GM23338 (cell line): ENCODE measurements around the gene NUAK2. TPM values are rescaled to one million over a fixed set of nuclear protein-coding genes. Genes with fewer than 3 reads are reported as not detected.

Source experiments
- ATAC-seq: fragments of 200-7000 bp; cut with Tn5 transposase; 3 replicates; pipeline ENCODE4 v1.9.1; 2020
- DNase-seq: peaks from one replicate; pipeline ENCODE4 v3.0.0-alpha.2; 2015; ENCODE audit warnings: low spot score
- H2AFZ ChIP-seq: fragments of 200-600 bp; sonication (generic); 2 replicates; pipeline ENCODE4 v1.8.0; 2016; ENCODE audit warnings: antibody characterized with exemption, mild to moderate bottlenecking, moderate library complexity
- H3F3A ChIP-seq: fragments of 200-600 bp; sonication (generic); replicated peaks from 2 replicates; pipeline ENCODE4 v1.8.0; 2017; ENCODE audit warnings: antibody characterized with exemption, mixed run types, low read depth
- H3K27ac ChIP-seq: fragments of 200-600 bp; sonication (generic); 2 replicates; pipeline ENCODE4 v1.6.1; 2016; ENCODE audit warnings: low read depth
- H3K27me3 ChIP-seq: fragments of 200-600 bp; sonication (generic); 2 replicates; pipeline ENCODE4 v1.8.0; 2016; ENCODE audit warnings: mild to moderate bottlenecking, mixed run types, moderate library complexity; ENCODE audit not compliant: insufficient read depth
- H3K36me3 ChIP-seq: fragments of 200-600 bp; sonication (generic); 2 replicates; pipeline ENCODE4 v1.8.0; 2016; ENCODE audit warnings: mild to moderate bottlenecking; ENCODE audit not compliant: insufficient read depth
- H3K4me1 ChIP-seq: fragments of 200-600 bp; sonication (generic); 2 replicates; pipeline ENCODE4 v1.8.0; 2016; ENCODE audit warnings: mild to moderate bottlenecking, moderate library complexity; ENCODE audit not compliant: insufficient read depth
- H3K4me2 ChIP-seq: fragments of 200-600 bp; sonication (generic); 2 replicates; pipeline ENCODE4 v1.7.1; 2017; ENCODE audit warnings: mixed run types
- H3K4me3 ChIP-seq: fragments of 200-600 bp; sonication (generic); 2 replicates; pipeline ENCODE4 v1.6.1; 2016; ENCODE audit warnings: mixed run types
- H3K79me2 ChIP-seq: fragments of 200-600 bp; sonication (generic); replicated peaks from 2 replicates; pipeline ENCODE4 v1.8.0; 2017; ENCODE audit warnings: mild to moderate bottlenecking; ENCODE audit not compliant: insufficient read depth
- H3K9me2 ChIP-seq: fragments of 200-600 bp; sonication (generic); 2 replicates; pipeline ENCODE4 v1.8.0; 2017; ENCODE audit not compliant: insufficient read depth
- H4K20me1 ChIP-seq: fragments of 200-600 bp; sonication (generic); replicated peaks from 2 replicates; pipeline ENCODE4 v1.8.0; 2017; ENCODE audit warnings: mild to moderate bottlenecking; ENCODE audit not compliant: insufficient read depth
- H3K27ac Mint-ChIP-seq: 2 replicates; pipeline ENCODE4 v1.8.0; 2020; ENCODE audit warnings: inconsistent platforms, mild to moderate bottlenecking, moderate library complexity, mixed read lengths
- H3K27me3 Mint-ChIP-seq: 3 replicates; pipeline ENCODE4 v1.8.0; 2022; ENCODE audit warnings: low read depth, mild to moderate bottlenecking, moderate library complexity, mixed read lengths, inconsistent platforms; ENCODE audit not compliant: insufficient read depth, poor library complexity
- H3K36me3 Mint-ChIP-seq: 3 replicates; pipeline ENCODE4 v1.8.0; 2021; ENCODE audit warnings: low read depth, mild to moderate bottlenecking, inconsistent platforms, moderate library complexity, mixed read lengths
- H3K4me1 Mint-ChIP-seq: 3 replicates; pipeline ENCODE4 v1.8.0; 2020; ENCODE audit warnings: mild to moderate bottlenecking, inconsistent platforms, mixed read lengths
- H3K4me3 Mint-ChIP-seq: 3 replicates; pipeline ENCODE4 v1.8.0; 2021; ENCODE audit warnings: moderate library complexity, mild to moderate bottlenecking, inconsistent platforms, mixed read lengths
- H3K9me3 Mint-ChIP-seq: 3 replicates; pipeline ENCODE4 v1.8.0; 2020; ENCODE audit warnings: moderate library complexity, mild to moderate bottlenecking, inconsistent platforms, mixed read lengths
- CREB1 ChIP-seq: fragments of 250-450 bp; sonication (Bioruptor Pico); IDR thresholded peaks from 2 replicates; pipeline ENCODE4 v1.5.0; 2020; ENCODE audit warnings: low read depth, mild to moderate bottlenecking, moderate library complexity
- CTCF ChIP-seq, 2 experiments: fragments of 200-600 bp in 1 of 2; sonication (generic) in 1 of 2; conservative IDR thresholded peaks; 2 replicates each; pipeline versions ENCODE4 v1.5.1 to v1.6.1; 2016 to 2017; ENCODE audit warnings: antibody characterized with exemption in 2 of 2, low read depth in 2 of 2, mild to moderate bottlenecking in 2 of 2, moderate library complexity in 1 of 2
- EZH2 ChIP-seq: fragments of 200-600 bp; sonication (generic); IDR thresholded peaks from one replicate; pipeline ENCODE4 v1.8.0; 2017; ENCODE audit warnings: antibody characterized with exemption, mild to moderate bottlenecking, low read depth; ENCODE audit not compliant: unreplicated experiment
- EZH2phosphoT487 ChIP-seq: fragments of 200-600 bp; sonication (generic); IDR thresholded peaks from one replicate; pipeline ENCODE4 v1.8.1; 2018; ENCODE audit warnings: antibody characterized with exemption; ENCODE audit not compliant: unreplicated experiment
- NANOG ChIP-seq: IDR thresholded peaks from 2 replicates; pipeline ENCODE4 v1.6.1; 2016; ENCODE audit warnings: antibody characterized with exemption, borderline replicate concordance
- REST ChIP-seq: IDR thresholded peaks from one replicate; pipeline ENCODE4 v1.6.1; 2018; ENCODE audit warnings: antibody characterized with exemption; ENCODE audit not compliant: unreplicated experiment
- ZNF114 ChIP-seq: fragments of 250-450 bp; sonication (Bioruptor Pico); IDR thresholded peaks from 2 replicates; pipeline ENCODE4 v1.5.0; 2020; ENCODE audit warnings: mild to moderate bottlenecking, moderate library complexity
- ZNF462 ChIP-seq: fragments of 250-450 bp; sonication (Bioruptor Pico); IDR thresholded peaks from 2 replicates; pipeline ENCODE4 v1.5.0; 2020; ENCODE audit warnings: mild to moderate bottlenecking, moderate library complexity
- polyA plus RNA-seq: library from polyadenylated mRNA; unstranded; fragments of >200 nt; fragmentation: Nextera tagmentation; extraction: Ambion mirVana; gene quantifications from 2 replicates; pipeline ENCODE4 v1.2.1, GENCODE V29; 2016
- total RNA-seq: library from RNA; depleted of rRNA; stranded (reverse); fragments of >200 nt; shearing (Covaris generic); gene quantifications from 2 replicates; pipeline ENCODE4 v1.2.3, GENCODE V29; 2014

The NUAK2 gene
- total and polyA plus RNA-seq, 2 experiments from 2014 or later, result 7.8 to 15.3 TPM

GRCh38 chr1:205350124-205350523 is 28.6 kb upstream of the NUAK2 start:
- TF ChIP-seq REST (no peak), NANOG (no peak), CREB1 (no peak), ZNF114 (CRISPR knock-in tag) (no peak), EZH2phosphoT487 (no peak), EZH2 (no peak), ZNF462 (no peak), CTCF (conservative IDR thresholded peaks at IDR 0.05; ENCODE audit: low read depth in 2 of 2) (no peak)
- Histone ChIP-seq H3F3A (peaks cover 19% of the 10 kb centered on the region), H3K4me1 (peaks cover 74% of the 10 kb centered on the region), H3K27ac (peak overlapping the region; percentile 65; the same call in 1 of the 2 replicates), H3K27me3 (peaks cover 15% of the 10 kb centered on the region), H3K4me2 (peak overlapping the region; percentile 55), H3K9me2 (no peaks in the 10 kb centered on the region), H3K79me2 (no peaks in the 10 kb centered on the region), H2AFZ (peak overlapping the region; percentile 30; the same call in 1 of the 2 replicates), H3K36me3 (no peaks in the 10 kb centered on the region), H4K20me1 (no peaks in the 10 kb centered on the region), H3K4me3 (no peak overlapping the region; the same call in 1 of the 2 replicates)
- H3K27ac Mint-ChIP-seq, result peak overlapping the region; percentile 89; the same call in 1 of the 2 replicates
- DNase-seq (no peak), ATAC-seq (no peak)
- no peaks in the 10 kb centered on the region; the same call in 2 of the 3 replicates for H3K9me3 Mint-ChIP-seq
- H3K4me1 Mint-ChIP-seq, result peaks cover 57% of the 10 kb centered on the region
- no peak overlapping the region for H3K4me3 Mint-ChIP-seq
- peaks cover 23% of the 10 kb centered on the region for H3K27me3 Mint-ChIP-seq
- no peaks in the 10 kb centered on the region for H3K36me3 Mint-ChIP-seq
